Measurements from ENCODE around the gene CEP104. TPM values are rescaled to one million over a fixed set of nuclear protein-coding genes. Genes with fewer than 3 reads are reported as not detected.
A peak's percentile ranks its signal among the peaks of the same experiment; 100 is the strongest.

Gene CEP104
- total and polyA plus RNA-seq, 9 of the 15 experiments (the other 6 are each of a cell fraction or from before 2014, with no cell fraction given): 11.2 to 63.4 (median 42.6) TPM

DNA sequence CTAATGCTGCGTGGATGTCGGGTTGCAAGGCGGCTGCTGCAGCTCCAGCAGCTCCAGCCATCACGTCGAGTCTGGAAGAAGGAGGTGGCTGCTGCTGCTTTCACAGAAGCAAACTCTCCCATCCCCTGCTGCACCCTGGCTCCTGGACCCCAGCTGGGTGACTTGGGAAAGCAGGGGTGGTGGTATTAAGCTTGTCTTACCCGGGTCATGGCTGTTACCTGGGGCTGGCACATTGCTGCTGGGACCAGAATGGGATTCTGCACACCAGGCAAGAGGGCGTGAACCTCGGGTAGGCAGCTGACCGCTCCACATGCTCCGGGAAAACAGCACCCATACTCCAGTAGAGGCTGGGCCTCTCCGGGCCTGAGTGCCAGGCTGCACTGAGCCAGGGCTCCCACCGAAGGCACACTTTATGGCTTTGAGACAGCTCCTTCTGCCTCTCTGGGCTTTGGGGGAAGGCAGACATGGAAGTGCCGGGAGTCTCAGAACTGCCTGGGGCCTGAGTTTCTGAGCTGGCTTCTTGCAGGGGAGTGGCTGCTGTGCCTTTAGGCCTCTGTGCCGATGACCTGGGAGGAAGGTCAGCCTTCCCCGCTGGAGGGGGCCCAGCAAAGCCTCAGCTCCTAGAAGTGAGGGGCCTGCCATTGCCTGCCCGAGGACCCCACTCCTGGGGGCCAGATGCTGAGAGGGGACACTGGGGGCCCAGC, 83.3 kb downstream of the CEP104 start (continued):
- TF ChIP-seq, protein P1, sequence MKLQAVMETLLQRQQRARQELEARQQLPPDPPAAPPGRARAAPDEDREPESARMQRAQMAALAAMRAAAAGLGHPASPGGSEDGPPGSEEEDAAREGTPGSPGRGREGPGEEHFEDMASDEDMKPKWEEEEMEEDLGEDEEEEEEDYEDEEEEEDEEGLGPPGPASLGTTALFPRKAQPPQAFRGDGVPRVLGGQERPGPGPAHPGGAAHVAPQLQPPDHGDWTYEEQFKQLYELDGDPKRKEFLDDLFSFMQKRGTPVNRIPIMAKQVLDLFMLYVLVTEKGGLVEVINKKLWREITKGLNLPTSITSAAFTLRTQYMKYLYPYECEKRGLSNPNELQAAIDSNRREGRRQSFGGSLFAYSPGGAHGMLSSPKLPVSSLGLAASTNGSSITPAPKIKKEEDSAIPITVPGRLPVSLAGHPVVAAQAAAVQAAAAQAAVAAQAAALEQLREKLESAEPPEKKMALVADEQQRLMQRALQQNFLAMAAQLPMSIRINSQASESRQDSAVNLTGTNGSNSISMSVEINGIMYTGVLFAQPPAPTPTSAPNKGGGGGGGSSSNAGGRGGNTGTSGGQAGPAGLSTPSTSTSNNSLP (IDR thresholded peaks at IDR 0.05; ENCODE audit: borderline replicate concordance, low read depth, low read length): no peak
- peak in 1 of 2 experiments; percentile 71; a peak in 2 of 4 replicates for TF ChIP-seq HDAC1 (IDR thresholded peaks at IDR 0.05)
- TF ChIP-seq, protein P2, sequence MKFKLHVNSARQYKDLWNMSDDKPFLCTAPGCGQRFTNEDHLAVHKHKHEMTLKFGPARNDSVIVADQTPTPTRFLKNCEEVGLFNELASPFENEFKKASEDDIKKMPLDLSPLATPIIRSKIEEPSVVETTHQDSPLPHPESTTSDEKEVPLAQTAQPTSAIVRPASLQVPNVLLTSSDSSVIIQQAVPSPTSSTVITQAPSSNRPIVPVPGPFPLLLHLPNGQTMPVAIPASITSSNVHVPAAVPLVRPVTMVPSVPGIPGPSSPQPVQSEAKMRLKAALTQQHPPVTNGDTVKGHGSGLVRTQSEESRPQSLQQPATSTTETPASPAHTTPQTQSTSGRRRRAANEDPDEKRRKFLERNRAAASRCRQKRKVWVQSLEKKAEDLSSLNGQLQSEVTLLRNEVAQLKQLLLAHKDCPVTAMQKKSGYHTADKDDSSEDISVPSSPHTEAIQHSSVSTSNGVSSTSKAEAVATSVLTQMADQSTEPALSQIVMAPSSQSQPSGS (CRISPR knock-in tag; IDR thresholded peaks at IDR 0.05): no peak
- no peak for TF ChIP-seq ZNF668 (CRISPR knock-in tag; IDR thresholded peaks at IDR 0.05)
- no peak for TF ChIP-seq TAL1 (IDR thresholded peaks at IDR 0.05)
- TF ChIP-seq, protein P3, sequence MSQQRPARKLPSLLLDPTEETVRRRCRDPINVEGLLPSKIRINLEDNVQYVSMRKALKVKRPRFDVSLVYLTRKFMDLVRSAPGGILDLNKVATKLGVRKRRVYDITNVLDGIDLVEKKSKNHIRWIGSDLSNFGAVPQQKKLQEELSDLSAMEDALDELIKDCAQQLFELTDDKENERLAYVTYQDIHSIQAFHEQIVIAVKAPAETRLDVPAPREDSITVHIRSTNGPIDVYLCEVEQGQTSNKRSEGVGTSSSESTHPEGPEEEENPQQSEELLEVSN (IDR thresholded peaks at IDR 0.05; ENCODE audit: borderline replicate concordance in 1 of 2, extremely low read depth in 1 of 2, insufficient read depth in 1 of 2, insufficient read length in 1 of 2, low read depth in 1 of 2, low read length in 1 of 2, poor library complexity in 1 of 2, severe bottlenecking in 1 of 2): peak in 1 of 2 experiments; percentile 15
- TF ChIP-seq SAP30 (IDR thresholded peaks at IDR 0.05; ENCODE audit: borderline replicate concordance, insufficient read depth, low read depth, low read length, poor library complexity, severe bottlenecking): peak; percentile 80
- TF ChIP-seq NFATC3 (IDR thresholded peaks at IDR 0.05): no peak
- no peak for TF ChIP-seq ZNF224 (CRISPR knock-in tag; IDR thresholded peaks at IDR 0.05)
- TF ChIP-seq, protein P4, sequence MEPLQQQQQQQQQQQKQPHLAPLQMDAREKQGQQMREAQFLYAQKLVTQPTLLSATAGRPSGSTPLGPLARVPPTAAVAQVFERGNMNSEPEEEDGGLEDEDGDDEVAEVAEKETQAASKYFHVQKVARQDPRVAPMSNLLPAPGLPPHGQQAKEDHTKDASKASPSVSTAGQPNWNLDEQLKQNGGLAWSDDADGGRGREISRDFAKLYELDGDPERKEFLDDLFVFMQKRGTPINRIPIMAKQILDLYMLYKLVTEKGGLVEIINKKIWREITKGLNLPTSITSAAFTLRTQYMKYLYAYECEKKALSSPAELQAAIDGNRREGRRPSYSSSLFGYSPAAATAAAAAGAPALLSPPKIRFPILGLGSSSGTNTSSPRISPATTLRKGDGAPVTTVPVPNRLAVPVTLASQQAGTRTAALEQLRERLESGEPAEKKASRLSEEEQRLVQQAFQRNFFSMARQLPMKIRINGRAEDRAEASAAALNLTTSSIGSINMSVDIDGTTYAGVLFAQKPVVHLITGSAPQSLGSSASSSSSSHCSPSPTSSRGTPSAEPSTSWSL (CRISPR knock-in tag; IDR thresholded peaks at IDR 0.05; ENCODE audit: borderline replicate concordance): 0 out of 2 replicates have a peak, but pooled peaks have one; percentile 64
- TF ChIP-seq, protein P5, sequence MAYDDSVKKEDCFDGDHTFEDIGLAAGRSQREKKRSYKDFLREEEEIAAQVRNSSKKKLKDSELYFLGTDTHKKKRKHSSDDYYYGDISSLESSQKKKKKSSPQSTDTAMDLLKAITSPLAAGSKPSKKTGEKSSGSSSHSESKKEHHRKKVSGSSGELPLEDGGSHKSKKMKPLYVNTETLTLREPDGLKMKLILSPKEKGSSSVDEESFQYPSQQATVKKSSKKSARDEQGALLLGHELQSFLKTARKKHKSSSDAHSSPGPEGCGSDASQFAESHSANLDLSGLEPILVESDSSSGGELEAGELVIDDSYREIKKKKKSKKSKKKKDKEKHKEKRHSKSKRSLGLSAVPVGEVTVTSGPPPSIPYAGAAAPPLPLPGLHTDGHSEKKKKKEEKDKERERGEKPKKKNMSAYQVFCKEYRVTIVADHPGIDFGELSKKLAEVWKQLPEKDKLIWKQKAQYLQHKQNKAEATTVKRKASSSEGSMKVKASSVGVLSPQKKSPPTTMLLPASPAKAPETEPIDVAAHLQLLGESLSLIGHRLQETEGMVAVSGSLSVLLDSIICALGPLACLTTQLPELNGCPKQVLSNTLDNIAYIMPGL (CRISPR knock-in tag; IDR thresholded peaks at IDR 0.05): no peak
- peak; percentile 59 for TF ChIP-seq RBM39 (optimal IDR thresholded peaks at IDR 0.05; ENCODE audit: low read depth, low read length)
- TF ChIP-seq SOX6 (IDR thresholded peaks at IDR 0.05): no peak
- TF ChIP-seq, protein P6, sequence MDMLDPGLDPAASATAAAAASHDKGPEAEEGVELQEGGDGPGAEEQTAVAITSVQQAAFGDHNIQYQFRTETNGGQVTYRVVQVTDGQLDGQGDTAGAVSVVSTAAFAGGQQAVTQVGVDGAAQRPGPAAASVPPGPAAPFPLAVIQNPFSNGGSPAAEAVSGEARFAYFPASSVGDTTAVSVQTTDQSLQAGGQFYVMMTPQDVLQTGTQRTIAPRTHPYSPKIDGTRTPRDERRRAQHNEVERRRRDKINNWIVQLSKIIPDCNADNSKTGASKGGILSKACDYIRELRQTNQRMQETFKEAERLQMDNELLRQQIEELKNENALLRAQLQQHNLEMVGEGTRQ (CRISPR knock-in tag; IDR thresholded peaks at IDR 0.05): no peak
- no peak for TF ChIP-seq PRPF4 (IDR thresholded peaks at IDR 0.05; ENCODE audit: insufficient read depth, low read depth, low read length, poor library complexity, severe bottlenecking)
- 0 out of 2 replicates have a peak, but pooled peaks have one; percentile 12 for TF ChIP-seq HSF4 (CRISPR knock-in tag; IDR thresholded peaks at IDR 0.05; ENCODE audit: borderline replicate concordance)
- no peak for TF ChIP-seq SRF (CRISPR knock-in tag; IDR thresholded peaks at IDR 0.05)
